Metanephros (tissue), 2 donors: ENCODE results near the gene RSRC2. TPM values are rescaled to one million over a fixed set of nuclear protein-coding genes. Genes with fewer than 3 reads are reported as not detected.

Experiments used
- small RNA-seq: library from RNA; depleted of rRNA; stranded (forward); fragments of <200 nt; gene quantifications from one replicate; pipeline ENCODE3, GENCODE V24; 2014; ENCODE audit warnings: low replicate concordance
- total RNA-seq: library from RNA; depleted of rRNA; stranded (reverse); fragments of >200 nt; gene quantifications from one replicate; pipeline ENCODE4 v1.2.3, GENCODE V29; 2014

Gene RSRC2, protein sequence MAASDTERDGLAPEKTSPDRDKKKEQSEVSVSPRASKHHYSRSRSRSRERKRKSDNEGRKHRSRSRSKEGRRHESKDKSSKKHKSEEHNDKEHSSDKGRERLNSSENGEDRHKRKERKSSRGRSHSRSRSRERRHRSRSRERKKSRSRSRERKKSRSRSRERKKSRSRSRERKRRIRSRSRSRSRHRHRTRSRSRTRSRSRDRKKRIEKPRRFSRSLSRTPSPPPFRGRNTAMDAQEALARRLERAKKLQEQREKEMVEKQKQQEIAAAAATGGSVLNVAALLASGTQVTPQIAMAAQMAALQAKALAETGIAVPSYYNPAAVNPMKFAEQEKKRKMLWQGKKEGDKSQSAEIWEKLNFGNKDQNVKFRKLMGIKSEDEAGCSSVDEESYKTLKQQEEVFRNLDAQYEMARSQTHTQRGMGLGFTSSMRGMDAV
- total RNA-seq, result 58.9 TPM

DNA sequence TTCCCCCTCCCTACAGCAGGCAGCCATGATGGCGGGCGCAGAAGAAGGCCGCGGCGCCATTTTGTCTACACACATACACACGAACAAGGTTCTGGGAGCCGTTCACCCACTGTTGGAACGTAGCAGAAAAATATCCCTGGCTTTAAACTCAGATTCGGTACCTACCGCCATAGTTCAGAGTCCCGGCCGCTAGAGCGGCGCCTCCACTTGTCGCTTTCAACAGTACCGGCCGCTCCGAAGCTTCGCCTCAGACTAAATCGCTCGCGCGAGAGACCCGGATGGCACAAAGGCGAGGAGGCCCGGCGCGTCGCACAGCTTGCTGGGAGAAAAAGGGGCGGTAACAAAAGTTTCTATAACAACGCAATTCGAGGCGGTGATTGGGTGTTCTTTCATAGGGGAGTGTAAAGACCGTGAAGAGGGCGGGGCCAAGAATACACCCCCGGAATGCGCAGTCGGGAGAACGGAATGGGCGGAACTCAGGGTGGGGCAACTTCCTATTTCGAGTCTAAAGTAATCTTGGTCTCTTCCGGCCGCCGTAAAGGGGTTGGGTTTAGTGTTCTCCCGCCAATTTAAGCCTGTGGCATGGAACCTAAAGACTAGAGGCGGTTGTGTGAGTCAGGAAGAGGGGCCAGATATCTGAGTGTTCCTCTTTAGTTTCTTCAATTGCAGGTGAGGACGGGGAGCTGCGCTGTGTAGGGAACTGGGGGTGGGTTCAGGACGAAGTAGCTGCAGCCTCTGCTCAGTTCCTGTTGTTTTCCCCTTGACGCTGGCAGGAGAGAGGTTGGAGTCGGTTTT, at the start of gene RSRC2, which contains the start of gene KNTC1:
RSRC2 (minus strand) TSS at position 254 of the 795 bp plus-strand sequence; CDS start at position 171, 83 bp downstream.
KNTC1 (plus strand) TSS at position 567 of the 795 bp plus-strand sequence. CDS start 2,815 bp downstream, outside the sequence.

GRCh38 chr12:122500685-122501488, 25.8 kb downstream of the RSRC2 start, which contains the start of gene ZCCHC8:
ZCCHC8 (minus strand) TSS chr12:122500932; CDS start chr12:122500840, 92 bp downstream.

Small RNAs within 50 kb of the gene (small RNA-seq; reads per million reads assigned to genes)
- gene AC026333.1 (not detected), gene RF00411 (not detected)

Other genes starting within 250 kb of the RSRC2 start
- gene CLIP1, start 104.3 kb downstream of the RSRC2 start, total RNA-seq, result 37.3 TPM
- gene ZCCHC8, start 26.0 kb downstream of the RSRC2 start, total RNA-seq, result 33.7 TPM
- 41.7 TPM for gene KNTC1, start 313 bp upstream of the RSRC2 start, total RNA-seq
- 2.1 TPM for gene HCAR2, start 176.4 kb upstream of the RSRC2 start, total RNA-seq
- gene HCAR3, start 189.9 kb upstream of the RSRC2 start, total RNA-seq, result 2.3 TPM
- gene HCAR1, start 203.9 kb upstream of the RSRC2 start, total RNA-seq, result 3.7 TPM
- 42.7 TPM for gene DENR, start 225.9 kb upstream of the RSRC2 start, total RNA-seq
- 0.41 TPM for gene CCDC62, start 247.6 kb upstream of the RSRC2 start, total RNA-seq